Large intestine (tissue), 3 donors: Measurements from ENCODE around the gene FGGY. TPM values are rescaled to one million over a fixed set of nuclear protein-coding genes. Genes with fewer than 3 reads are reported as not detected.
A peak's percentile ranks its signal among the peaks of the same experiment; 100 is the strongest.

ENCODE experiments used
- DNase-seq, 2 donors: peaks; one replicate each; pipeline versions ENCODE4 v3.0.0 to v3.0.0-alpha.2; 2013
- H3K27ac ChIP-seq: one replicate; pipeline ENCODE4 v1.5.1; 2013; ENCODE audit warnings: low read length
- H3K27me3 ChIP-seq: 2 replicates; pipeline ENCODE4 v1.6.1; 2013; ENCODE audit warnings: low read length; ENCODE audit not compliant: control insufficient read depth, insufficient read depth
- H3K36me3 ChIP-seq: 2 replicates; pipeline ENCODE4 v1.6.1; 2013; ENCODE audit warnings: low read length; ENCODE audit not compliant: control insufficient read depth, insufficient read depth
- H3K4me1 ChIP-seq: one replicate; pipeline ENCODE4 v1.6.1; 2013; ENCODE audit warnings: low read length; ENCODE audit not compliant: control insufficient read depth, insufficient read depth
- H3K4me3 ChIP-seq: one replicate; pipeline ENCODE4 v1.5.1; 2013; ENCODE audit warnings: low read length
- H3K9me3 ChIP-seq: one replicate; pipeline ENCODE4 v1.6.1; 2013; ENCODE audit warnings: mild to moderate bottlenecking, low read depth, low read length, moderate library complexity; ENCODE audit not compliant: control insufficient read depth
- WGBS: methylation state at CpG from one replicate; pipeline ENCODE4 v1.1.5; 2013; ENCODE audit warnings: low lambda C conversion rate; ENCODE audit not compliant: insufficient coverage; 5-methylcytosine and 5-hydroxymethylcytosine counted together
- polyA plus RNA-seq: library from polyadenylated mRNA; unstranded; fragments of 120-200 nt; gene quantifications from one replicate; pipeline ENCODE4 v1.2.1, GENCODE V29; 2013

Gene FGGY
- polyA plus RNA-seq, 1 donor, result 17.5 TPM

- H3K27ac ChIP-seq, result no peak overlapping the region
- DNase-seq, result no peak
- no CpG with 5 or more reads among the region's 5 CpGs for WGBS
- H3K4me1 ChIP-seq, result peaks cover 34% of the 10 kb centered on the region
- H3K9me3 ChIP-seq, result no peaks in the 10 kb centered on the region
- no peaks in the 10 kb centered on the region for H3K27me3 ChIP-seq
- H3K4me3 ChIP-seq, result no peak overlapping the region
- no peaks in the 10 kb centered on the region for H3K36me3 ChIP-seq
Measured at GRCh38 chr1:59695252-59695651, 398.4 kb downstream of the FGGY start.

GRCh38 chr1:59696421-59697115, 399.7 kb downstream of the FGGY start:
- peaks cover 22% of the 10 kb centered on the region for H3K4me1 ChIP-seq

GRCh38 chr1:59697150-59697800, 400.4 kb downstream of the FGGY start:
- Histone ChIP-seq H3K4me1 (peaks cover 22% of the 10 kb centered on the region), H3K36me3 (no peaks in the 10 kb centered on the region), H3K27me3 (no peaks in the 10 kb centered on the region), H3K9me3 (no peaks in the 10 kb centered on the region), H3K4me3 (no peak overlapping the region), H3K27ac (peak overlapping the region; percentile 71)
- peak; percentile 56 to 84 for DNase-seq
- 7% methylated on average over 4 of the region's 8 CpGs for WGBS

More at GRCh38 chr1:59696421-59697115, 399.7 kb downstream of the FGGY start:
- Histone ChIP-seq H3K9me3 (no peaks in the 10 kb centered on the region), H3K27me3 (no peaks in the 10 kb centered on the region), H3K4me3 (no peak overlapping the region), H3K36me3 (no peaks in the 10 kb centered on the region), H3K27ac (peak overlapping the region; percentile 71)
- WGBS, result no CpG with 5 or more reads among the region's 8 CpGs
- no peak for DNase-seq

- no peak for DNase-seq
- no peaks in the 10 kb centered on the region for H3K36me3 ChIP-seq
- peak overlapping the region; percentile 13 for H3K27ac ChIP-seq
Measured at GRCh38 chr1:59698386-59698785, 401.5 kb downstream of the FGGY start.

GRCh38 chr1:59699227-59699847, 402.4 kb downstream of the FGGY start:
- Histone ChIP-seq H3K27ac (peak overlapping the region; percentile 13), H3K4me3 (no peak overlapping the region), H3K36me3 (no peaks in the 10 kb centered on the region), H3K27me3 (no peaks in the 10 kb centered on the region), H3K9me3 (no peaks in the 10 kb centered on the region), H3K4me1 (peaks cover 27% of the 10 kb centered on the region)
- DNase-seq, result peak in 1 of 2 donors; percentile 42
- WGBS, result no CpG with 5 or more reads among the region's 5 CpGs

More at GRCh38 chr1:59698386-59698785, 401.5 kb downstream of the FGGY start:
- Histone ChIP-seq H3K27me3 (no peaks in the 10 kb centered on the region), H3K4me1 (peaks cover 22% of the 10 kb centered on the region), H3K4me3 (no peak overlapping the region), H3K9me3 (no peaks in the 10 kb centered on the region)
- WGBS, result 40% methylated on average over 1 of the region's 4 CpGs

GRCh38 chr1:59701376-59701775, 404.5 kb downstream of the FGGY start:
- no peak for DNase-seq
- Histone ChIP-seq H3K4me1 (peaks cover 35% of the 10 kb centered on the region), H3K27me3 (no peaks in the 10 kb centered on the region), H3K9me3 (no peaks in the 10 kb centered on the region), H3K27ac (no peak overlapping the region), H3K4me3 (no peak overlapping the region), H3K36me3 (no peaks in the 10 kb centered on the region)
- WGBS, result no CpG with 5 or more reads among the region's 3 CpGs

- H3K4me1 ChIP-seq, result peaks cover 22% of the 10 kb centered on the region
- H3K4me3 ChIP-seq, result no peak overlapping the region
- no CpG with 5 or more reads among the region's 1 CpG for WGBS
- H3K9me3 ChIP-seq, result no peaks in the 10 kb centered on the region
- H3K27me3 ChIP-seq, result no peaks in the 10 kb centered on the region
- no peaks in the 10 kb centered on the region for H3K36me3 ChIP-seq
- no peak overlapping the region for H3K27ac ChIP-seq
- DNase-seq, result no peak
Measured at GRCh38 chr1:59703226-59703917, 406.5 kb downstream of the FGGY start.

GRCh38 chr1:59703918-59704378, 407.1 kb downstream of the FGGY start:
- no peak overlapping the region for H3K4me3 ChIP-seq
- 40% methylated on average over 1 of the region's 6 CpGs for WGBS
- peak in 1 of 2 donors; percentile 29 for DNase-seq
- peaks cover 16% of the 10 kb centered on the region for H3K4me1 ChIP-seq
- H3K27me3 ChIP-seq, result no peaks in the 10 kb centered on the region
- H3K36me3 ChIP-seq, result no peaks in the 10 kb centered on the region
- H3K27ac ChIP-seq, result no peak overlapping the region
- no peaks in the 10 kb centered on the region for H3K9me3 ChIP-seq

GRCh38 chr1:59704716-59705115, 407.8 kb downstream of the FGGY start:
- Histone ChIP-seq H3K4me3 (no peak overlapping the region), H3K27ac (no peak overlapping the region), H3K4me1 (peaks cover 14% of the 10 kb centered on the region), H3K36me3 (no peaks in the 10 kb centered on the region), H3K27me3 (no peaks in the 10 kb centered on the region), H3K9me3 (no peaks in the 10 kb centered on the region)
- no peak for DNase-seq
- WGBS, result no CpG with 5 or more reads among the region's 2 CpGs
